GM19238 (cell line): ENCODE measurements around the gene PTPRF.
"Not testable (repeated sequence)": the region's sequence is repeated elsewhere in the genome, so short reads cannot be mapped to it uniquely, and the experiment has no call there.

Source experiments
- DNase-seq: peaks from one replicate; pipeline ENCODE4 v3.0.0; 2011; ENCODE audit warnings: low spot score; ENCODE audit not compliant: insufficient read length

Gene PTPRF

GRCh38 chr1:43537423-43538142, 6.9 kb downstream of the PTPRF start:
- no peak for DNase-seq

GRCh38 chr1:43538143-43538487, 7.4 kb downstream of the PTPRF start:
- DNase-seq: no peak

GRCh38 chr1:43538969-43539368, 8.3 kb downstream of the PTPRF start:
- DNase-seq: no peak

- no peak for DNase-seq
Observed at GRCh38 chr1:43539726-43540434, 9.2 kb downstream of the PTPRF start.

- no peak for DNase-seq
Observed at GRCh38 chr1:43540653-43541071, 10.0 kb downstream of the PTPRF start.

- no peak for DNase-seq
Observed at GRCh38 chr1:43541141-43541540, 10.5 kb downstream of the PTPRF start.

GRCh38 chr1:43541721-43542401, 11.2 kb downstream of the PTPRF start:
- DNase-seq: no peak

GRCh38 chr1:43542527-43543458, 12.1 kb downstream of the PTPRF start:
- DNase-seq: no peak

GRCh38 chr1:43543567-43543966, 12.9 kb downstream of the PTPRF start:
- no peak for DNase-seq

- DNase-seq: no peak
Observed at GRCh38 chr1:43545339-43545694, 14.6 kb downstream of the PTPRF start.

GRCh38 chr1:43545695-43546387, 15.2 kb downstream of the PTPRF start:
- no peak for DNase-seq

- no peak for DNase-seq
Observed at GRCh38 chr1:43546388-43547100, 15.9 kb downstream of the PTPRF start.

- DNase-seq: no peak
Observed at GRCh38 chr1:43547538-43548072, 16.9 kb downstream of the PTPRF start.

GRCh38 chr1:43548285-43549271, 17.9 kb downstream of the PTPRF start:
- no peak for DNase-seq

- DNase-seq: not testable (repeated sequence)
Observed at GRCh38 chr1:43549394-43549793, 18.7 kb downstream of the PTPRF start.

- DNase-seq: no peak
Observed at GRCh38 chr1:43549921-43550597, 19.4 kb downstream of the PTPRF start.

- DNase-seq: no peak
Observed at GRCh38 chr1:43550598-43551246, 20.0 kb downstream of the PTPRF start.
